OCI-LY3 (cell line): ENCODE measurements around the gene USP34.

Source experiments
- H2AFZ ChIP-seq: fragments of 200-600, 300-600 bp; shearing (Covaris generic); 2 replicates; pipeline ENCODE4 v1.6.0; 2014; ENCODE audit warnings: antibody characterized with exemption, low read depth, low read length
- H3K27ac ChIP-seq: fragments of 200-600, 300-600 bp; sonication (generic); 2 replicates; pipeline ENCODE4 v1.5.1; 2014; ENCODE audit warnings: mild to moderate bottlenecking, low read length, moderate library complexity, mixed read lengths
- H3K27me3 ChIP-seq: fragments of 200-600, 300-600 bp; sonication (generic); 2 replicates; pipeline ENCODE4 v1.6.1; 2014; ENCODE audit warnings: low read depth, low read length, mixed read lengths
- H3K36me3 ChIP-seq: fragments of 200-600, 300-600 bp; sonication (generic); replicated peaks from 2 replicates; pipeline ENCODE3; 2014; ENCODE audit warnings: low read depth, low read length, mixed read lengths
- H3K4me1 ChIP-seq: fragments of 300-600, 200-600 bp; sonication (generic); 2 replicates; pipeline ENCODE4 v1.6.1; 2014; ENCODE audit warnings: low read length, mixed read lengths
- H3K4me2 ChIP-seq: fragments of 200-600, 300-600 bp; sonication (generic); 2 replicates; pipeline ENCODE4 v1.6.1; 2014; ENCODE audit warnings: low read length, mixed read lengths
- H3K4me3 ChIP-seq: fragments of 300-600, 200-600 bp; sonication (generic); 2 replicates; pipeline ENCODE4 v1.5.1; 2014; ENCODE audit warnings: antibody characterized with exemption, mild to moderate bottlenecking, low read length, moderate library complexity
- H3K79me2 ChIP-seq: fragments of 300-600, 200-600 bp; shearing (Covaris generic); 2 replicates; pipeline ENCODE4 v1.6.1; 2014; ENCODE audit warnings: mild to moderate bottlenecking, low read length, mixed read lengths
- H3K9ac ChIP-seq: fragments of 300-600, 200-600 bp; shearing (Covaris generic); 2 replicates; pipeline ENCODE4 v1.6.0; 2014; ENCODE audit warnings: mild to moderate bottlenecking, low read length, moderate library complexity
- H3K9me3 ChIP-seq: fragments of 200-600, 300-600 bp; shearing (Covaris generic); 2 replicates; pipeline ENCODE4 v1.6.1; 2014; ENCODE audit warnings: low read length, mixed read lengths; ENCODE audit not compliant: insufficient read depth
- H4K20me1 ChIP-seq: fragments of 200-600, 300-600 bp; sonication (generic); 2 replicates; pipeline ENCODE4 v1.6.1; 2016; ENCODE audit warnings: low read length, mixed read lengths; ENCODE audit not compliant: insufficient read depth
- CTCF ChIP-seq: fragments of 200-600, 300-600 bp; sonication (generic); IDR thresholded peaks from 2 replicates; pipeline ENCODE4 v1.5.1; 2014; ENCODE audit warnings: antibody characterized with exemption, low read length, low read depth
- EZH2phosphoT487 ChIP-seq: fragments of 200-600 bp; shearing (Covaris generic); IDR thresholded peaks from 2 replicates; pipeline ENCODE4 v1.6.1; 2018; ENCODE audit warnings: antibody characterized with exemption, mixed run types, low read depth

The USP34 gene

GRCh38 chr2:61423714-61424113 is 47.2 kb downstream of the USP34 start:
- H2AFZ ChIP-seq = no peak overlapping the region
- H3K36me3 ChIP-seq = no peaks in the 10 kb centered on the region
- no peaks in the 10 kb centered on the region for H3K27me3 ChIP-seq
- H3K79me2 ChIP-seq = peaks cover 90% of the 10 kb centered on the region
- H3K4me3 ChIP-seq = no peak overlapping the region
- H3K9me3 ChIP-seq = no peaks in the 10 kb centered on the region
- no peak overlapping the region for H3K9ac ChIP-seq
- TF ChIP-seq EZH2phosphoT487 (no peak), CTCF (no peak)
- no peak overlapping the region for H3K4me2 ChIP-seq
- H3K4me1 ChIP-seq = peaks cover 28% of the 10 kb centered on the region
- H4K20me1 ChIP-seq = peaks cover 82% of the 10 kb centered on the region
- no peak overlapping the region for H3K27ac ChIP-seq

GRCh38 chr2:61421611-61422010 is 49.3 kb downstream of the USP34 start:
- TF ChIP-seq CTCF (no peak), EZH2phosphoT487 (no peak)
- peaks cover 69% of the 10 kb centered on the region for H3K79me2 ChIP-seq
- peaks cover 25% of the 10 kb centered on the region for H3K4me1 ChIP-seq
- no peaks in the 10 kb centered on the region for H3K27me3 ChIP-seq
- H3K4me3 ChIP-seq = no peak overlapping the region
- no peaks in the 10 kb centered on the region for H3K9me3 ChIP-seq
- H3K4me2 ChIP-seq = no peak overlapping the region
- no peaks in the 10 kb centered on the region for H3K36me3 ChIP-seq
- no peak overlapping the region for H3K9ac ChIP-seq
- peaks cover 70% of the 10 kb centered on the region for H4K20me1 ChIP-seq
- no peak overlapping the region for H2AFZ ChIP-seq
- H3K27ac ChIP-seq = no peak overlapping the region

DNA sequence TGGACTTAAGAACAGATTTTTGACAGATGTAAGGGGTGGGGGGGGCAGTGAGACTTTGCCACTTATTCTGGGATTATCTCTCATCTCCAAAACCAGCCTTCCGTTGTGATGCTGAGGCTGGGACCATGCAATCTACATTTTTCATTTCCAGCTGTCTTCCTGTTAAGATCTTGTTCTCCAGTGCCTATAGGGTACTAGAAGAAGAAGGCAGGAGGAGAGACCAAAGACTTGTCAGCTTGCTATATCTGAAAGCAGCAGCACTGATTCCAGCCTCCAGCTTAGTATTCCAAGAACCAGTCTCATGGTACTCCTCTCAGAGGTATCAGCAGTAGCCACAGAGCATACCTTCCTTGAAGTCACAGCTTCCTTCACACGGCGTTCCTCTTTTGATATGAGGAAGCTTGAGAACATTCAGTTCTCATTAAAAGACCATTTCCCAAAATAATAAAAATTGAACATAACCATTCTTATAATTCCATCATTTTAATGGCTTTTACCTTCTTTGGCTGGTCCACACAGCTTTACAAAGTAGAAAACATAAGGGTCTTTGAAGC is 49.8 kb downstream of the USP34 start:
- H3K9me3 ChIP-seq = no peaks in the 10 kb centered on the region
- H3K4me2 ChIP-seq = no peak overlapping the region
- H3K27me3 ChIP-seq = no peaks in the 10 kb centered on the region
- no peak overlapping the region for H3K27ac ChIP-seq
- no peak overlapping the region for H2AFZ ChIP-seq
- peaks cover 66% of the 10 kb centered on the region for H4K20me1 ChIP-seq
- no peak for TF ChIP-seq CTCF
- no peak for TF ChIP-seq EZH2phosphoT487
- no peak overlapping the region for H3K4me3 ChIP-seq
- peaks cover 21% of the 10 kb centered on the region for H3K4me1 ChIP-seq
- H3K9ac ChIP-seq = no peak overlapping the region
- no peaks in the 10 kb centered on the region for H3K36me3 ChIP-seq
- peaks cover 64% of the 10 kb centered on the region for H3K79me2 ChIP-seq

DNA sequence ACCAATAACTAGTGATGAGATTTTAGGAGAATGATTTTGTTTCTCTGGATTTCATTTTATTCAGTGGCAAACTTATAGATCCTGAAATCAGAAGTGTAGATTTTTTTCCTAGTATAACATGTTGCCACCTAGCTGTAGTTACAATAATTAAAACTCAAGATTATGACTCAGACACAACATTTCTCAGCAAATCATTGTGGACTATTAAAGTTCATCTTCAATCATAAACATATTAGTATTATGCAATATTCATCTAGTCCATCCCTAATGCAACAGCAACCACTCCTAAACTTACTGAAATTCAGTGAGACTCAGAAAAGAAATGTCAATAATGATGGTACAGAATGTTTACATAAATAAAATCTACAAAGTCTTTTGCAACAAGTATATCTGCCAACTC is 51.3 kb downstream of the USP34 start:
- Histone ChIP-seq H3K27me3 (no peaks in the 10 kb centered on the region), H3K9ac (no peak overlapping the region), H3K9me3 (no peaks in the 10 kb centered on the region), H3K4me1 (peaks cover 8% of the 10 kb centered on the region), H3K27ac (no peak overlapping the region), H3K4me2 (no peak overlapping the region), H3K4me3 (no peak overlapping the region), H2AFZ (no peak overlapping the region), H3K36me3 (no peaks in the 10 kb centered on the region), H3K79me2 (peaks cover 49% of the 10 kb centered on the region), H4K20me1 (peaks cover 54% of the 10 kb centered on the region)
- TF ChIP-seq EZH2phosphoT487 (no peak), CTCF (no peak)
